Esophagus muscularis mucosa (tissue), 3 donors: ENCODE data around the gene NCAM1.

Source experiments
- POLR2A ChIP-seq: fragments of 450-650 bp; IDR thresholded peaks from one replicate; pipeline ENCODE4 v1.6.1; 2017; ENCODE audit warnings: antibody characterized with exemption, moderate library complexity, mild to moderate bottlenecking, low read depth
- TF ChIP-seq, protein P1 (sequence below), 3 experiments: fragments of 200-600 bp in 2 of 3; fragments of 450-650 bp in 1 of 3; sonication (generic) in 2 of 3; IDR thresholded peaks; one replicate each; pipeline ENCODE4 v1.5.1; 2017 to 2019; ENCODE audit warnings: antibody characterized with exemption in 3 of 3, mild to moderate bottlenecking in 2 of 3, moderate library complexity in 1 of 3

DNA sequence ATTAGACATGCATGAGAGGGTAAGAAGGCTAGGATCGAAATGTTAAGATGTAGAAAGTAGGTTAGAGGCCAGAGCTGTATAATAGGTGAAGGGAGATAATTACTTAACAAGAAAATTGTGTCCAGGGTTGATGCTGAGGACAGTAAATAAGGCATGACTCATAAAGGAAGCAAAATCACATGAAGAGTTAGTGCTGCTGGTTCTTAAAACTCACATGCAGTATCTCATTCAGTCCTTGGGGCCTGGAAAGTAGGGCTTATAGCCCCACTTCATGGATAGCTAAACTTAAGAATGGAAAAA, 130.2 kb downstream of the NCAM1 start:
- TF ChIP-seq, protein P1, sequence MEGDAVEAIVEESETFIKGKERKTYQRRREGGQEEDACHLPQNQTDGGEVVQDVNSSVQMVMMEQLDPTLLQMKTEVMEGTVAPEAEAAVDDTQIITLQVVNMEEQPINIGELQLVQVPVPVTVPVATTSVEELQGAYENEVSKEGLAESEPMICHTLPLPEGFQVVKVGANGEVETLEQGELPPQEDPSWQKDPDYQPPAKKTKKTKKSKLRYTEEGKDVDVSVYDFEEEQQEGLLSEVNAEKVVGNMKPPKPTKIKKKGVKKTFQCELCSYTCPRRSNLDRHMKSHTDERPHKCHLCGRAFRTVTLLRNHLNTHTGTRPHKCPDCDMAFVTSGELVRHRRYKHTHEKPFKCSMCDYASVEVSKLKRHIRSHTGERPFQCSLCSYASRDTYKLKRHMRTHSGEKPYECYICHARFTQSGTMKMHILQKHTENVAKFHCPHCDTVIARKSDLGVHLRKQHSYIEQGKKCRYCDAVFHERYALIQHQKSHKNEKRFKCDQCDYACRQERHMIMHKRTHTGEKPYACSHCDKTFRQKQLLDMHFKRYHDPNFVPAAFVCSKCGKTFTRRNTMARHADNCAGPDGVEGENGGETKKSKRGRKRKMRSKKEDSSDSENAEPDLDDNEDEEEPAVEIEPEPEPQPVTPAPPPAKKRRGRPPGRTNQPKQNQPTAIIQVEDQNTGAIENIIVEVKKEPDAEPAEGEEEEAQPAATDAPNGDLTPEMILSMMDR (IDR thresholded peaks at IDR 0.05): no peak
- no peak for TF ChIP-seq POLR2A
